Activated effector memory CD4-positive, alpha-beta T cell treated with anti-CD3 and anti-CD28 coated beads, Interleukin-2, amount 50 U/mL, for 16 hours (primary cell): ENCODE data around the gene DMC1.

ENCODE experiments used
- DNase-seq: peaks from one replicate; pipeline ENCODE4 v3.0.0-alpha.2; 2020

The DMC1 gene

DNA sequence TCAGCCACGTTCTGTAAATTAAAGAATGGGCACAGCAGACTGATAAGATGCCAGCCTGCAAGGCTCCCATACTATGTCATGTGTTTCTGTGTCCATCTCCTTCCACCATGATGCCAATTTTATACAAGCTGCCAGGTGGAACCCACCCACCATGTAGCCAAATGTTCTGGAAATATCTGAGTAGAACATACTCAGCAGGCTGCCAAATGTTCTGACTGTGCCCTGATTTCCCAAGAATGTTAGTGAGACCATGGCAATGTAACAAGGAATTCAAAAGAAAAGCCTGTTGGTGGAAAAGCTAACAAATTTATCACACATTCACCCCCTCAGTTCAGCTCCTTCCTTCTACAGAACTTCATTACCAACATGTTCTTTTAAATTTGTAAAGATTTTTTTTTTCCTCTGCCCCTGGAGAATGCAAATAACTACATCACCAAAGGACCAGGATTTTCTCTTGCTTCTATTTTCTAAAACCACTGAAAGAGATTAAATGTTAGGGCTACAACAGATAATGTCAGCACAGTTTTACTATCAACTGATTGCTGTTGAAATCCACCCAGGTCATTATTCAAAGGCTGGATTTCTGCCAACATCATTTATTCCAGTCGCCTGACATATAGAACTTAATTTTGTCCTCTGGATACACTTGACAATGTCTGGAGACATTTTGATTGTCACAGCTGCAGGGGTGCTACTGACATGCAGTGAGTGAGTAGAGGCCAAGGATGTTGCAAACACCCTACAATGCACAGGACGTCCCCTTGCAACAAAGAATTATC, 3.1 kb downstream of the DMC1 start:
- no peak for DNase-seq

GRCh38 chr22:38565441-38565840, 4.5 kb downstream of the DMC1 start:
- DNase-seq: no peak

DNA sequence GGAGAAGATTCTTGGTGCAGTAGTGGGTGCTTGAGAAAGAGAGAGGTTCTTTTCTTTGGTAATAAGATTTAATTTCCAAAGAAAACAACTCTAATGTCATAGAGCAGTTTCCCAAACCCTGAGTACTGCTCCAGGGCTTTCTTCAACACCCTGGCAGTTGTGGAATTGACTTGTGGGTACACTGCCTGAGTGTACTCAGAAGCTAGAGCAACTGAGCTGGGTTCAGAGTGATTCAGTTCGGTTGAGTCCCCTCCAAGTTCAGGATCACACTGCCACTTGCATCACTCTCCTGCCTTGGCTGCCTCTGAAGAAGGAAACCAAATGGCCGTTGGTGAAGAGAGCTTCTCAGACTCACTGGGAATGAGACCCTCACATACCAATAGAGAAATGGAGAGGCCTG, 5.3 kb downstream of the DMC1 start:
- DNase-seq: no peak

- no peak for DNase-seq
Measured at GRCh38 chr22:38554281-38554680, 15.7 kb downstream of the DMC1 start.

DNA sequence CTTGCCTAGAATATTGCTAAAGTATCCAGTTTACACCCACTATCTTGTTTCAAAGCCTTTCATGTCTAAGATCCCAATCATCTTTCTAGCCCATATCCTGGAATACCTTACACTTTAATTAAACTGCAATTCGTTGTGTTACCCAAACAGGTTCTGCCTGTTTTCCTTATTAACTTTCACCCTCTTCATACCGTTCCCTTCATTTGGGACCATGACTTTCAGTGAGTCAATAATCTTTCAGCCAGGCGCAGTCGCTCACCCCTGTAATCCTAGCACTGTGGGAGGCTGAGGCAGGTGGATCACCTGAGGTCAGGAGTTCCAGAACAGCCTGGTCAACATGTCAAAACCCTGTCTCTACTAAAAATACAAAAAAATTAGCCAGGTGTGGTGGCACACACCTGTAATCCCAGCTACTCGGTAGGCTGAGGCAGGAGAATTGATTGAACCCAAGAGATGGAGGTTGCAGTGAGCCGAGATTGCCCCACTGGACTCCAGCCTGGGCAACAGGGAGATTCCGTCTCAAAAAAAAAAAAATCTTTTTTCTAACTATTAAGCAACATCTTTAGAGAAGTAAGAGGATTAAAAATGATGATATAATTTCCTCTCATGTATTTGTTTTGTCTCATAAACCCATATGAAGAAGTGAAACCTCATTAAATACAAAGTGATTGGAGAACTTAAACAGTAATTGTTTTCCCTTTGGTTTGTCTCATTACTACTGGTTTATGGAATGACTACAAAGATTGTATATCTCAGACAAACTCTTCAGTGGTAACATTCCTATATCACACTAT, 20.7 kb downstream of the DMC1 start:
- DNase-seq: no peak

- no peak for DNase-seq
Measured at GRCh38 chr22:38540701-38541100, 29.3 kb downstream of the DMC1 start.

DNA sequence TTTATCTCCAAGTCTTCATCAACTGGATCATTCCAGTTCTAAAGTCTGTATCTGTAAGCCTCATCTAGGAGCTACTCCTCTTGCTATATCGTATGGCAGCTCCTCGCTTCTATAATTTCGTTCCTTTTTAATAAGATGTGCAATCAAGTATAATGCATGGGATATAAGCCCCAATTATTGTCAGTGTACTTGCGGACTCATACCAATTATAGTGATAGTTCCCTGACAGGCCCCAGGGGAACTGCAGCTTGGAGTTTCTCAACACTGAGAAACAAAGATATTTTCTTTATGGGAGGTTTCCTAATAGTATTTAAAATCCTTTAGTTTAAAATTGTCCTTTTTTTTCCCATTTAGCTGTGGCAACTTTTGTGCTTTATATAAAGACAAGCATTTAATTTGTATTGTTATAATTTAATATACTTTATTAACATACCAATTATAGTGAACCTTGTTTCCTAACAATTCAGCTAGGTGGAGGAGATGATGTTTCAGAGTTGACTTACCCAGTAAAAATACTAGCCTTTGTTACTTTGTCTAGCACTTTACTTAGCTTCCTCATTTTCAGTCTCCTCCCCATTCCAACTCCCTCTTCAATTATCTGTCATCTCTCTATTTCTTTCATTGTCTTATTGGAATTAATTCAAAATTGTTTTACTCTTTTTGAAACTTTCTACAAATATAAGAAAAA, 38.6 kb downstream of the DMC1 start:
- no peak for DNase-seq

GRCh38 chr22:38524429-38524828, 45.6 kb downstream of the DMC1 start:
- no peak for DNase-seq

DNA sequence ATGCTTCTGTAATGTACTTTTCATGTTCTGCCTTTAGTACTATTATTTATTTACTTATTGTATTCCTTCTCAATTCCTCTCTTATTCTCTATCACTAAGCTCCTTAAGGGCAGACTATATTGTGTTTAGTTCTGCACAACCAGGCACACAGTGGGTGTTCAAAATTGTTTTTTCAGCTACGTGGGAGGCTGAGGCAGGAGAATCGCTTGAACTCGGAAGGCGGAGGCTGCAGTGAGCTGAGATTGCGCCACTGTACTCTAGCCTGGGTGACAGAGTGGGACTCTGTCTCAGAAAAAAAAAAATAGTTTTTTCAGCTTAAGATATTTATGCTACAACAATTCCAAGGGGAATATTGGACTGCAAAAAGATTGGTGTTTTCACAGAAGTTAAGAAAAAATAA, 46.5 kb downstream of the DMC1 start:
- no peak for DNase-seq

DNA sequence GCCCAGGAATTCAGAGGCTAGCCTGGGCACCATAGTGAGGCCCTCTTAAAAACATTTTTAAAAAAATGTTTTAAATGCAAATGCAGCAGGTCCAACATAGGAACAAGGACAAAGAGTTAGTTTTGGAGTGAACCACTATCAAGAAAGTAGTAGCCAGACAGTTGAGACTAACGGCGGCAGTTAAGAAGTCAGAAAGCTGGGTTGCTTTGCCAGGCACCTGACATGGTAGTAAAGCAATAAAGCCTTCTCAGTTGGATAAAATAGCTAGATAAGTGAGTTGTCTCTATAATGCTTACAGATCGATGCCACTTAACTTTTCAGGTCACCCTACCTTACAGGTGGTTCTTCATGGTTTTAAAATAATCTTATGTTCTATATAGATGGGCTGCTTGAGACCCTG, 47.0 kb downstream of the DMC1 start:
- no peak for DNase-seq

DNA sequence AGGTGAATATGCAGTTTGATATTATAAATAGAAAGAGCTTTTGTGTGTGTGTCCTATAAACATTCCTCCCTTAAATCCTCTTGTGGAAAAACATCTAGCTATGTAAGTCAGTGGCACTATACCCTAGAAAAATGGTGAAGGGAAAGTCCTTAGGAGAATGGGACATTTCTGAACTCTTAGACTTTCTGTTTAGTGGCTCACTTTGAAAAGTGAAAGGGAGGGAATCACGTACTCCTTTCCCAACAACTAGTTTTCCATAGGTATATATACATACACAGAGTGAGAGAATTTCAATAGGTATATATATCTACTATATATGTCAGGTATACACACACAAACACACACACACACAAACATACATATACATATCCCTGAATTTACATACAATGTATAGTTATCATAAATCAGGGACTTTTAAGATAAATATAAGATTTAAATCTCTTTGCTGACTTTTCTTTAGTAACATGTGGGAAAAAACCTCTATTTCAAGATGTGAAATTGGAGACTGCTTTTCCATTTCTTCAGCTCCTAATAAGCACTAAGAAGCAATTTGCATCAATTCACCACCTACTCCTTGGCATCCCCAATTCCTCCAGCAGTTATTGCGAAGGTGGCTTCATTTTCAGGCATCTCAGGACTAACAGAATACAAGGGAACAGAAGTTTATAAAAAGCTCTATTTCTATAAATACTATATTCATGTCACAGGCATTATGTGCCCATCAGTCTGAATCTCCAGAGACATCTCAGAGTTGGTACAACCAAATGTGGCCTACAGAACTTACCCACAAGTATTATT, 50.3 kb downstream of the DMC1 start:
- DNase-seq: no peak

- DNase-seq: no peak
Measured at GRCh38 chr22:38518620-38519019, 51.4 kb downstream of the DMC1 start.

- DNase-seq: peak; percentile 69
Measured at GRCh38 chr22:38513063-38513462, 56.9 kb downstream of the DMC1 start.

DNA sequence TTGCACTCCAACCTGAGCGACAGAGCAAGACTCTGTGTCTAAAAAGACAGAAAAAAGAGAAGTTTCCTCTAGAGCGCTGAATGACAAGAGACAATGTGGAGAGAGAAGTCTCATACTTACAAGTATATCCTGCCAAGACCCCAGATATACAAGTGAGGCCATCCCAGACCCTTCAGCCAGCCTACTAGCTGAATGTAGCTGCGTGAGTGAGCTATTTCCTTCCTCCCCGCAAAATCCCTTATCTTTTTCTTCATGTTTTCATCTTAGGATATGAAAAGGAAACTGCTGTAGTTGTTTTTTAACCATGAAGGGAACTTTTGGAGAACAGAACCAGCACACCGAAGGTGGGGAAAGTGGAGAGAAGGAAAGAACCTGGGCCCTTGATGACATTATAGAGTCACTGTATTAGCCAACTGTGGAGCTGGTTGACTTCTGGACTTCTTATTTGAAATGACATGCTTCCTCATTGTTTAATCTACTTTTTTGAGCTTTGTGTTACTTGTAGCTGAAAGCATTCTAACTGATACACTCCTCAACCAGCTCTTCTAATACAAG, 59.5 kb downstream of the DMC1 start:
- no peak for DNase-seq

GRCh38 chr22:38506118-38506962, 63.6 kb downstream of the DMC1 start, which contains the start of gene DDX17:
Gene DDX17 (minus strand): TSS chr22:38506311.
- peak; percentile 97 for DNase-seq

GRCh38 chr22:38505541-38506117, 64.4 kb downstream of the DMC1 start:
- peak; percentile 87 for DNase-seq

DNA sequence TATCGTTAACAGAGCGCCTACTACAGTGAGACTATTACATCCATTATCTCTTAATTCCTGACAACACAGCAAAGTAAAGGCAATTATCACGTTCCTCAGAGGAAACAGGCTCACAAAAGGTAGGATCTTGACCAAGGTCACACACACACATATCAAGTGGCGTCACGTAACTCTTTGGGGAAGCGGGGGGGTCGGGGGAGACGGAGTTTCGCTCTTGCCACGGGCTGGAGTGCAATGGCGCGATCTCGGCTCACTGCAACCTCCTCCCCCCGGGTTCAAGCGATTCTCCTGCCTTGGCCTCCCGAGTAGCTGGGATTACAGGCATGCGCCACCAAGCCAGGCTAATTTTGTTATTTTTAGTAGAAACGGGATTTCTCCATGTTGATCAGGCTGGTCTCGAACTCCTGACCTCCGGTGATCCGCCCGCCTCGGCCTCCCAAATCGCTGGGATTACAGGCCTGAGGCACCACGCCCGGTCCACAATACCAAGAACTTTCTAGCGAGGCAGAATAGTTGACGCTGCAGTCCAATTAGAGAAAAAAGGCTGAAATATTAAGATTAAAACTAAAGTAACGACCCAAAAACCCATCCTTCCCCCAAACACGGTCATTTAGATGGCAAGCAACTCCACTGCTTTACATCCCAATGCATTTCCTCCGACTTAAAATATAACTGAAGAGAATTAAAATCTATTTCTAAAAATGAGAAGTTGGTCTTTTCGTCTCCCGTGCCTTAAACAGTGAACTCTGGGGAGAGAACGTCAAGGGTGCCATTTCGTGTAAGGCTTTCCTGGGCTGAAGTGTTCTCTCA, 65.0 kb downstream of the DMC1 start:
- DNase-seq: peak; percentile 84

GRCh38 chr22:38503021-38503420, 67.0 kb downstream of the DMC1 start:
- no peak for DNase-seq

- DNase-seq: no peak
Measured at GRCh38 chr22:38501797-38502672, 67.9 kb downstream of the DMC1 start.
